Measurements from ENCODE around the gene PCDHGA1. TPM values are rescaled to one million over a fixed set of nuclear protein-coding genes. Genes with fewer than 3 reads are reported as not detected.

Gene PCDHGA1
- polyA plus RNA-seq, 1 donor from 2014 or later, result not detected

- Mint-ChIP-seq H3K9me3 (no peaks in the 10 kb centered on the region), H3K27ac (peak overlapping the region in 2 of 3 donors; percentile 65 to 95), H3K4me3 (no peak overlapping the region), H3K36me3 (peaks cover 8% of the 10 kb centered on the region), H3K27me3 (no peaks in the 10 kb centered on the region), H3K4me1 (peaks cover 6 to 20% (median 8%) of the 10 kb centered on the region in 3 donors)
Measured at GRCh38 chr5:141528291-141528984, 198.1 kb downstream of the PCDHGA1 start.

- no peak overlapping the region for H3K4me3 Mint-ChIP-seq
- H3K4me1 Mint-ChIP-seq, result peaks cover 6 to 20% (median 8%) of the 10 kb centered on the region in 3 donors
- no peaks in the 10 kb centered on the region for H3K9me3 Mint-ChIP-seq
- H3K36me3 Mint-ChIP-seq, result peaks cover 8% of the 10 kb centered on the region
- H3K27me3 Mint-ChIP-seq, result no peaks in the 10 kb centered on the region
- peak overlapping the region in 2 of 3 donors; percentile 49 to 95 for H3K27ac Mint-ChIP-seq
Measured at GRCh38 chr5:141529002-141529401, 198.7 kb downstream of the PCDHGA1 start.

GRCh38 chr5:141529873-141530272, 199.6 kb downstream of the PCDHGA1 start:
- H3K4me3 Mint-ChIP-seq, result no peak overlapping the region
- H3K36me3 Mint-ChIP-seq, result peaks cover 6% of the 10 kb centered on the region
- H3K9me3 Mint-ChIP-seq, result no peaks in the 10 kb centered on the region
- H3K4me1 Mint-ChIP-seq, result peaks cover 3 to 14% (median 3%) of the 10 kb centered on the region in 3 donors
- H3K27ac Mint-ChIP-seq, result peak overlapping the region in 1 of 3 donors; percentile 95
- no peaks in the 10 kb centered on the region for H3K27me3 Mint-ChIP-seq

- Mint-ChIP-seq H3K4me3 (no peak overlapping the region), H3K9me3 (no peaks in the 10 kb centered on the region), H3K4me1 (peaks cover 0 to 11% (median 4%) of the 10 kb centered on the region in 3 donors), H3K36me3 (peaks cover 6% of the 10 kb centered on the region), H3K27me3 (no peaks in the 10 kb centered on the region), H3K27ac (no peak overlapping the region)
Measured at GRCh38 chr5:141532726-141533125, 202.4 kb downstream of the PCDHGA1 start.

GRCh38 chr5:141533897-141534296, 203.6 kb downstream of the PCDHGA1 start:
- Mint-ChIP-seq H3K9me3 (no peaks in the 10 kb centered on the region), H3K4me3 (no peak overlapping the region), H3K27me3 (no peaks in the 10 kb centered on the region), H3K27ac (no peak overlapping the region), H3K36me3 (peaks cover 4% of the 10 kb centered on the region), H3K4me1 (peaks cover 0 to 5% (median 4%) of the 10 kb centered on the region in 3 donors)

GRCh38 chr5:141534492-141535213, 204.3 kb downstream of the PCDHGA1 start:
- Mint-ChIP-seq H3K4me1 (peaks cover 0 to 2% (median 0%) of the 10 kb centered on the region in 3 donors), H3K36me3 (peaks cover 7% of the 10 kb centered on the region), H3K27me3 (no peaks in the 10 kb centered on the region), H3K27ac (peak overlapping the region in 1 of 3 donors; percentile 76), H3K9me3 (no peaks in the 10 kb centered on the region), H3K4me3 (no peak overlapping the region)

GRCh38 chr5:141543053-141543452, 212.7 kb downstream of the PCDHGA1 start:
- peaks cover 0 to 6% (median 2%) of the 10 kb centered on the region in 3 donors for H3K4me1 Mint-ChIP-seq
- H3K27me3 Mint-ChIP-seq, result no peaks in the 10 kb centered on the region
- no peak overlapping the region for H3K27ac Mint-ChIP-seq
- H3K36me3 Mint-ChIP-seq, result peaks cover 32% of the 10 kb centered on the region
- H3K9me3 Mint-ChIP-seq, result peaks cover 3 to 11% (median 5%) of the 10 kb centered on the region in 3 donors
- H3K4me3 Mint-ChIP-seq, result no peak overlapping the region

- H3K4me3 Mint-ChIP-seq, result no peak overlapping the region
- H3K36me3 Mint-ChIP-seq, result peaks cover 27% of the 10 kb centered on the region
- H3K4me1 Mint-ChIP-seq, result peaks cover 5 to 13% (median 7%) of the 10 kb centered on the region in 3 donors
- H3K9me3 Mint-ChIP-seq, result peaks cover 3 to 16% (median 5%) of the 10 kb centered on the region in 3 donors
- H3K27ac Mint-ChIP-seq, result peak overlapping the region in 2 of 3 donors; percentile 6 to 77
- H3K27me3 Mint-ChIP-seq, result no peaks in the 10 kb centered on the region
Measured at GRCh38 chr5:141547488-141547887, 217.2 kb downstream of the PCDHGA1 start.

- peaks cover 3 to 16% (median 5%) of the 10 kb centered on the region in 3 donors for H3K9me3 Mint-ChIP-seq
- peak overlapping the region in 2 of 3 donors; percentile 6 to 77 for H3K27ac Mint-ChIP-seq
- no peaks in the 10 kb centered on the region for H3K27me3 Mint-ChIP-seq
- H3K4me1 Mint-ChIP-seq, result peaks cover 5 to 12% (median 8%) of the 10 kb centered on the region in 3 donors
- no peak overlapping the region for H3K4me3 Mint-ChIP-seq
- peaks cover 25% of the 10 kb centered on the region for H3K36me3 Mint-ChIP-seq
Measured at GRCh38 chr5:141547921-141548320, 217.6 kb downstream of the PCDHGA1 start.

GRCh38 chr5:141557681-141558136, 227.4 kb downstream of the PCDHGA1 start:
- Mint-ChIP-seq H3K27ac (peak overlapping the region; percentile 53 to 90 (median 85)), H3K9me3 (no peaks in the 10 kb centered on the region), H3K36me3 (peaks cover 13% of the 10 kb centered on the region), H3K4me3 (peak overlapping the region; percentile 1 to 35 (median 4)), H3K27me3 (no peaks in the 10 kb centered on the region), H3K4me1 (peaks cover 4 to 6% (median 5%) of the 10 kb centered on the region in 3 donors)

- Mint-ChIP-seq H3K4me3 (peak overlapping the region in 1 of 4 donors; percentile 4), H3K36me3 (peaks cover 13% of the 10 kb centered on the region)
Measured at GRCh38 chr5:141558150-141558549, 227.8 kb downstream of the PCDHGA1 start.

GRCh38 chr5:141559461-141559860, 229.1 kb downstream of the PCDHGA1 start:
- peaks cover 13% of the 10 kb centered on the region for H3K36me3 Mint-ChIP-seq
- no peak overlapping the region for H3K4me3 Mint-ChIP-seq
- H3K27me3 Mint-ChIP-seq, result no peaks in the 10 kb centered on the region
- peaks cover 6 to 16% (median 8%) of the 10 kb centered on the region in 3 donors for H3K4me1 Mint-ChIP-seq
- no peak overlapping the region for H3K27ac Mint-ChIP-seq
- no peaks in the 10 kb centered on the region for H3K9me3 Mint-ChIP-seq

More at GRCh38 chr5:141558150-141558549, 227.8 kb downstream of the PCDHGA1 start:
- H3K9me3 Mint-ChIP-seq, result no peaks in the 10 kb centered on the region
- H3K27ac Mint-ChIP-seq, result peak overlapping the region; percentile 53 to 90 (median 85)
- peaks cover 4 to 6% (median 5%) of the 10 kb centered on the region in 3 donors for H3K4me1 Mint-ChIP-seq
- no peaks in the 10 kb centered on the region for H3K27me3 Mint-ChIP-seq

GRCh38 chr5:141560151-141560550, 229.8 kb downstream of the PCDHGA1 start:
- Mint-ChIP-seq H3K36me3 (peaks cover 8% of the 10 kb centered on the region), H3K4me1 (peaks cover 6 to 16% (median 8%) of the 10 kb centered on the region in 3 donors)

GRCh38 chr5:141560725-141561483, 230.6 kb downstream of the PCDHGA1 start:
- Mint-ChIP-seq H3K27ac (no peak overlapping the region), H3K4me1 (peaks cover 6 to 16% (median 8%) of the 10 kb centered on the region in 3 donors), H3K36me3 (peaks cover 11% of the 10 kb centered on the region), H3K4me3 (no peak overlapping the region), H3K9me3 (no peaks in the 10 kb centered on the region), H3K27me3 (no peaks in the 10 kb centered on the region)

More at GRCh38 chr5:141560151-141560550, 229.8 kb downstream of the PCDHGA1 start:
- H3K27me3 Mint-ChIP-seq, result no peaks in the 10 kb centered on the region
- H3K9me3 Mint-ChIP-seq, result no peaks in the 10 kb centered on the region
- no peak overlapping the region for H3K4me3 Mint-ChIP-seq
- no peak overlapping the region for H3K27ac Mint-ChIP-seq
